A673 (cell line): Measurements from ENCODE around the gene MAP6.

Experiments
- CTCF ChIP-seq: fragments of 300-800, 200-600 bp; sonication (generic); conservative IDR thresholded peaks from 2 replicates; pipeline ENCODE4 v1.5.1; 2017; ENCODE audit warnings: low read depth, mild to moderate bottlenecking, antibody characterized with exemption, low read length, moderate library complexity, mixed read lengths
- EZH2 ChIP-seq: fragments of 200-600 bp; sonication (generic); IDR thresholded peaks from 2 replicates; pipeline ENCODE4 v1.6.1; 2017; ENCODE audit warnings: borderline replicate concordance, low read depth, mild to moderate bottlenecking, mixed read lengths, antibody characterized with exemption, low read length; ENCODE audit not compliant: poor library complexity, severe bottlenecking

- TF ChIP-seq CTCF, result no peak
- TF ChIP-seq EZH2, result no peak
Observed at GRCh38 chr11:75578977-75579376, 89.9 kb downstream of the MAP6 start.
